ENCODE data around the gene TMEM132C. TPM values are rescaled to one million over a fixed set of nuclear protein-coding genes. Genes with fewer than 3 reads are reported as not detected.

The TMEM132C gene
- total and polyA plus RNA-seq, 9 donors = 1.6 to 38.4 (median 9.4) TPM

DNA sequence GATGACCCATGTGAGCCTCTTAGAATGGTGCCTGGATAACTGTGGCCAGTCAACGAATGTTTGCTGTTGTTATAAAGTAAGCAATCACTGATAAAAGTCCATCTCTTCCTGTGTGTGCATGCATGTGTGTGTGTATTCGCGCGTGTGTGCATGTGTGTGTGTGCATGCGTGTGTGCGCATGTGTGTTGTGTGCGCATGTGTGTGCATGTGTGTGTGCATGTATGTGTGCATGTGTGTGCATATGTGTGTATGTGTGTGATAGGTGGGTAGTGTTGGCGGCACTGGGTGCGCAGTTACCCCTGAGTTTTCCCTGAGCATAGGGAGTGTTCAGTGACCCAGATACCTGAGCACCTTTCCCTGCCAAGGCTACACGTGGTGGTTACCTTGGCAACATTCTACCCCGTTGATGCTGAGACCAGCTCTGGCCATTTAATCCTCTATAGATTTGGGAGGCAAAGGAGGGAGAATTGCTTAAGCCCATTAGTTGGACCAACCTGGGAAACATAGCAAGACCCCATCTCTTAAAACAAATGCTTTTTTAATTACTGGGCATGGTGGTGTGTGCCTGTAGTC lies 419.0 kb downstream of the TMEM132C start:
- Histone ChIP-seq H3K9me3 (no peaks in the 10 kb centered on the region), H3K27me3 (no peaks in the 10 kb centered on the region), H3K4me3 (no peak overlapping the region), H3K36me3 (no peaks in the 10 kb centered on the region), H3K27ac (no peak overlapping the region), H3K4me1 (ENCODE audit: insufficient read depth) (no peaks in the 10 kb centered on the region)
- DNase-seq = no peak
- TF ChIP-seq CTCF (IDR thresholded peaks at IDR 0.05) (no peak), EP300 (IDR thresholded peaks at IDR 0.05) (no peak), POLR2A (IDR thresholded peaks at IDR 0.05) (no peak)
- 80 to 84% (median 83%) methylated on average over 11 of the region's 11 CpGs for WGBS, 3 donors
- intact Hi-C loops (cut with DNase I) = no loop called here

GRCh38 chr12:128687851-128688250 lies 420.9 kb downstream of the TMEM132C start:
- Histone ChIP-seq H3K4me3 (no peak overlapping the region), H3K36me3 (no peaks in the 10 kb centered on the region), H3K9me3 (no peaks in the 10 kb centered on the region), H3K27me3 (no peaks in the 10 kb centered on the region), H3K27ac (no peak overlapping the region), H3K4me1 (ENCODE audit: insufficient read depth) (no peaks in the 10 kb centered on the region)
- 71 to 81% (median 75%) methylated on average over 7 of the region's 7 CpGs for WGBS, 3 donors
- DNase-seq = no peak
- TF ChIP-seq EP300 (IDR thresholded peaks at IDR 0.05) = no peak
- TF ChIP-seq CTCF (IDR thresholded peaks at IDR 0.05) = no peak
- no peak for TF ChIP-seq POLR2A (IDR thresholded peaks at IDR 0.05)
- intact Hi-C loops (cut with DNase I) = no loop called here

DNA sequence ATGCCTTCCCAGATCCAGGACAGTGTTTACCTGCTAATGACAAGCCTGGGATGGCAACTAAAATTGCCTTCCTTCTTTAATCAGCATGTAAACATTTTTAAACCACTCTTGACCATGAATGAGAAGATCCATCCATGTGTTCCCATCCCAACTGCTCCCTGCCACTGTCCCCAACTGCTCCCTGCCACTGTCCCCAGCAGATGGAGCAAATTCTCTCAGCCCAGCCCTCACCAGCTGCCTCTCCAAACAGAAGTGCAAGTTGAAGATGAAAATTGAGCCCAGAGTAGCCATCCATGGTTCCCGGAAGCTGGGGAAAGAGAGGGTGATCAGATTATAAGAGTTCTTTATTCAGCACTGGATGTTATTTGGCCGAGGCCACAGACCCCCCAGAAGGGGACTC lies 423.7 kb downstream of the TMEM132C start:
- H3K4me1 ChIP-seq (ENCODE audit: insufficient read depth) = no peaks in the 10 kb centered on the region
- no peak overlapping the region for H3K27ac ChIP-seq
- H3K27me3 ChIP-seq = no peaks in the 10 kb centered on the region
- no peaks in the 10 kb centered on the region for H3K36me3 ChIP-seq
- H3K4me3 ChIP-seq = no peak overlapping the region
- DNase-seq = no peak
- WGBS, 3 donors = 73 to 85% (median 74%) methylated on average over 2 of the region's 2 CpGs
- H3K9me3 ChIP-seq = no peaks in the 10 kb centered on the region
- TF ChIP-seq POLR2A (IDR thresholded peaks at IDR 0.05) (no peak), EP300 (IDR thresholded peaks at IDR 0.05) (no peak), CTCF (IDR thresholded peaks at IDR 0.05) (no peak)
- intact Hi-C loops (cut with DNase I) = no loop called here

DNA sequence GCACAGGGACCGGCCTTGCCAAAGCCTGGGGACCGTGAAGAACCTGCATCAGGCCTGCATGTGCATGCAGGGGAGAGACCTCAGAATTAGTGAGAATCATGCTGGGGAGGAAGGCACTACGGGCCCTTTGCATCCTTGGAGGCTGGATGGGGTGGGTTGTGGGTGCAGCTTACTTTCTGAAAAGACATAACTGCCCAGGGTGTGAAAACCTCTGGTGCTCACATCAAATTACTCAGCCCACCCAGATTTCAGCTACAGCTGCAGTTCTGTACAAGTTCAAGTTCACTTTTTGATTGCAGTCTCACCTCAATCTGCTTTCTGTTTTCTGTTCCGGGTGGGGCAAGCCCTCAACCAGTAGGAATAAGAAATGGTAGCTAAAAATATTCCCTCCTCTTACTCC lies 426.1 kb downstream of the TMEM132C start:
- H3K4me3 ChIP-seq = no peak overlapping the region

More for the DNA sequence above, 426.1 kb downstream of the TMEM132C start:
- Histone ChIP-seq H3K4me1 (ENCODE audit: insufficient read depth) (no peaks in the 10 kb centered on the region), H3K9me3 (no peaks in the 10 kb centered on the region), H3K36me3 (no peaks in the 10 kb centered on the region), H3K27ac (no peak overlapping the region), H3K27me3 (no peaks in the 10 kb centered on the region)
- no peak for DNase-seq
- intact Hi-C loops (cut with DNase I) = no loop called here
- TF ChIP-seq CTCF (IDR thresholded peaks at IDR 0.05) = no peak
- TF ChIP-seq POLR2A (IDR thresholded peaks at IDR 0.05) = no peak
- TF ChIP-seq EP300 (IDR thresholded peaks at IDR 0.05) = no peak
- WGBS, 3 donors = 77 to 89% (median 80%) methylated on average over 4 of the region's 4 CpGs
